ENCODE measurements around the gene PRKG1.

The PRKG1 gene

DNA sequence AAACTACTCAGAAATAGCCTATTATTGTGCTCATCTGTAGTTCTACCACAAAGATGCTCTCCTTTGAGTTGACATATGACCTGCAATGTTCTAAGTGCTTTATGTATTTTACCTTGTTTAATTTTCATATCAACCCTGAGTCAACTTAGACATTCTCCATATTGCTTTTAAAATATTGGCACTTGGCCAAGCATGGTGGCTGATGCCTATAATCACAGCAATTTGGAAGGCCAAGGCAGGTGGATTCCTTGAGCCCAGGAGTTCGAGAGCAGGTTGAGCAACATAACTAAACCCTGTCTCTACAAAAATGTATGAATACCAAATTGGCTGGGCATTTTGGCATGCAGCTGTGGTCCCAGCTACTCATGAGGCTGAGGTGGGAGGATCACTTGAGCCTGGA is 50.6 kb downstream of the PRKG1 start:
- TF ChIP-seq, protein P1, sequence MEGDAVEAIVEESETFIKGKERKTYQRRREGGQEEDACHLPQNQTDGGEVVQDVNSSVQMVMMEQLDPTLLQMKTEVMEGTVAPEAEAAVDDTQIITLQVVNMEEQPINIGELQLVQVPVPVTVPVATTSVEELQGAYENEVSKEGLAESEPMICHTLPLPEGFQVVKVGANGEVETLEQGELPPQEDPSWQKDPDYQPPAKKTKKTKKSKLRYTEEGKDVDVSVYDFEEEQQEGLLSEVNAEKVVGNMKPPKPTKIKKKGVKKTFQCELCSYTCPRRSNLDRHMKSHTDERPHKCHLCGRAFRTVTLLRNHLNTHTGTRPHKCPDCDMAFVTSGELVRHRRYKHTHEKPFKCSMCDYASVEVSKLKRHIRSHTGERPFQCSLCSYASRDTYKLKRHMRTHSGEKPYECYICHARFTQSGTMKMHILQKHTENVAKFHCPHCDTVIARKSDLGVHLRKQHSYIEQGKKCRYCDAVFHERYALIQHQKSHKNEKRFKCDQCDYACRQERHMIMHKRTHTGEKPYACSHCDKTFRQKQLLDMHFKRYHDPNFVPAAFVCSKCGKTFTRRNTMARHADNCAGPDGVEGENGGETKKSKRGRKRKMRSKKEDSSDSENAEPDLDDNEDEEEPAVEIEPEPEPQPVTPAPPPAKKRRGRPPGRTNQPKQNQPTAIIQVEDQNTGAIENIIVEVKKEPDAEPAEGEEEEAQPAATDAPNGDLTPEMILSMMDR (IDR thresholded peaks at IDR 0.05; ENCODE audit: borderline replicate concordance, insufficient read depth, low read depth, low read length): no peak
- H3K4me3 ChIP-seq (ENCODE audit: low read depth, low read length): no peak overlapping the region

- TF ChIP-seq, protein P1 (IDR thresholded peaks at IDR 0.05; ENCODE audit: borderline replicate concordance, insufficient read depth, low read depth, low read length): no peak
- H3K4me3 ChIP-seq (ENCODE audit: low read depth, low read length): no peak overlapping the region
Measured at GRCh38 chr10:51125518-51125917, 51.2 kb downstream of the PRKG1 start.

- no peak overlapping the region for H3K4me3 ChIP-seq (ENCODE audit: low read depth, low read length)
- TF ChIP-seq, protein P1 (IDR thresholded peaks at IDR 0.05; ENCODE audit: borderline replicate concordance, insufficient read depth, low read depth, low read length): no peak
Measured at GRCh38 chr10:51129946-51130544, 55.8 kb downstream of the PRKG1 start.

DNA sequence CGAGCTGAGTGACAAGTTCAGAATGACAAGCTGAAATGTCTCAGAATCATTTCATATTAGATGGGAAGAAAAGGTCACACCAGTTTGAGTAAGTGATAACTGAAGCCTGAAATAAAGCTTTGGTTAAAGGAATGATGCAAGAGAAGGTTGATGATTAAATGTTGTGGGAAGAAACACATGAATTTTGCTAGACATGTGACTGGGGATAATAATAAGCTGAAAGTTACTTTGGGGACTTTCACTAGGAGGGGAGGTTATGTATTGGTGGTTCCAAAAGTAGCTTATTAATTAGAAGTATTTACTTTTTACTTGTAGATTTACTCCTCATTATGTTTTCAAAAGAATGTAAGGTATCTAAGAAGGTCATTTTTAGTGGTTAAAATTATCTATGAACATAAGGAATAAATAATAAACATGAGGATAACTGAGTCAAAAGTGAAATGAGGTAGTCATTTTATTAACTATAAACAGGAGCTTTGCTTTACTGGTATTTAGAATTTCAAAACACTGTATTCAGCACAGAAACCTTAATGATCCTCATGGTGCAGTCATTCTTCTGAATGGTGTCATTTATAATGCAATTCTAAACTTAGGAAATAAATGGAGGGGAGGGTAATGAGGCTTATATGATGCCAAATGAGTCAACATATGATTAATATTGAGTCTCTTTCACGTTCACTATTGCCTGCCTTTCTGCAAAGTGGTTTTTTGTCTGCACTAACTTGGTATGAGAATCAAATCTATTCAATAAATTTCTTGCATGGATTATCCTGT is 63.7 kb downstream of the PRKG1 start:
- H3K4me3 ChIP-seq (ENCODE audit: low read depth, low read length): no peak overlapping the region
- TF ChIP-seq, protein P1 (IDR thresholded peaks at IDR 0.05; ENCODE audit: borderline replicate concordance, insufficient read depth, low read depth, low read length): no peak

GRCh38 chr10:51139176-51139575 is 64.9 kb downstream of the PRKG1 start:
- TF ChIP-seq, protein P1 (IDR thresholded peaks at IDR 0.05; ENCODE audit: borderline replicate concordance, insufficient read depth, low read depth, low read length): no peak

DNA sequence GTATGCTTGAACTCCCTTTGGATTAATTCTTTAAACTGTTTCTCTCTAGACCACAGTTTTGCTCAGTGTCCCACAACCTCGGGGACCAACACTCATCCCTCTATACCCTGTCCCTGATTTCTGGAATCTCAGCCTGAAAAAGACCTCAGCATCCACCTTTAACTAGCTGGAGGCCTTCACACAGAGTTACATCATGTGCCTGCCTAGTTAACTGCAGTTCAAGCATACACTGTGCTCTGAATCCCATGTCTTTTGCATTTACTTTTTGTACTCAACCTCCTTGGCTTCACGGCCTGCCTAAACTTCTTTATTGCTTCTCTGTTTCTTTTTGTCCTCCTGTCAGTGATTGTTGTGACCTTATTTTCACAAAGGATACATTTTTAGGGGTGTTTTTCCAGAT is 66.7 kb downstream of the PRKG1 start:
- TF ChIP-seq, protein P1 (IDR thresholded peaks at IDR 0.05; ENCODE audit: borderline replicate concordance, insufficient read depth, low read depth, low read length): no peak
- H3K4me3 ChIP-seq (ENCODE audit: low read depth, low read length): no peak overlapping the region

More at GRCh38 chr10:51139176-51139575, 64.9 kb downstream of the PRKG1 start:
- no peak overlapping the region for H3K4me3 ChIP-seq (ENCODE audit: low read depth, low read length)
